HCT116 (cell line): Measurements from ENCODE around the gene IDS.
"Not testable (repeated sequence)": the region's sequence is repeated elsewhere in the genome, so short reads cannot be mapped to it uniquely, and the experiment has no call there.

Experiments used
- CBX3 ChIP-seq: IDR thresholded peaks from 2 replicates; pipeline ENCODE4 v1.6.1; 2012; ENCODE audit warnings: low read depth
- EZH2 ChIP-seq: fragments of 200-600 bp; sonication (generic); IDR thresholded peaks from 2 replicates; pipeline ENCODE4 v1.6.1; 2017; ENCODE audit warnings: antibody characterized with exemption, mixed run types
- EZH2phosphoT487 ChIP-seq: fragments of 200-600 bp; IDR thresholded peaks from 2 replicates; pipeline ENCODE4 v1.6.1; 2018; ENCODE audit warnings: antibody characterized with exemption, borderline replicate concordance
- MAX ChIP-seq: IDR thresholded peaks from 2 replicates; pipeline ENCODE4 v1.6.1; 2012
- POLR2A ChIP-seq: IDR thresholded peaks from 2 replicates; pipeline ENCODE4 v1.7.0; 2011; ENCODE audit warnings: borderline replicate concordance; ENCODE audit not compliant: insufficient read depth, insufficient read length; ENCODE audit errors: extremely low read depth
- POLR2AphosphoS5 ChIP-seq: IDR thresholded peaks from 2 replicates; pipeline ENCODE4 v1.6.1; 2011; ENCODE audit warnings: mild to moderate bottlenecking, low read depth, low read length, moderate library complexity
- RAD21 ChIP-seq: IDR thresholded peaks from 2 replicates; pipeline ENCODE4 v1.6.1; 2012; ENCODE audit warnings: low read depth, mild to moderate bottlenecking
- SP1 ChIP-seq: IDR thresholded peaks from 2 replicates; pipeline ENCODE4 v1.6.1; 2012; ENCODE audit warnings: low read depth
- SRF ChIP-seq: IDR thresholded peaks from 2 replicates; pipeline ENCODE4 v1.6.1; 2012; ENCODE audit warnings: low read depth
- TF ChIP-seq, protein P1 (sequence below), 3 experiments: fragments of 200-600 bp in 1 of 3; sonication (generic) in 1 of 3; IDR thresholded peaks in 2 of 3; conservative IDR thresholded peaks in 1 of 3; 2 replicates each; pipeline ENCODE4 v1.5.1; 2012 to 2017; ENCODE audit warnings: low read depth in 2 of 3, low read length in 2 of 3, antibody characterized with exemption in 1 of 3, borderline replicate concordance in 1 of 3, control low read depth in 1 of 3, mild to moderate bottlenecking in 1 of 3, mixed read lengths in 1 of 3, mixed run types in 1 of 3, moderate library complexity in 1 of 3; ENCODE audit not compliant: insufficient read depth in 1 of 3

GRCh38 chrX:149488008-149488407 is 17.1 kb downstream of the IDS start:
- not testable (repeated sequence) for TF ChIP-seq EZH2, SRF, POLR2A, EZH2phosphoT487, SP1, RAD21, CBX3, POLR2AphosphoS5, MAX
- TF ChIP-seq, protein P1, sequence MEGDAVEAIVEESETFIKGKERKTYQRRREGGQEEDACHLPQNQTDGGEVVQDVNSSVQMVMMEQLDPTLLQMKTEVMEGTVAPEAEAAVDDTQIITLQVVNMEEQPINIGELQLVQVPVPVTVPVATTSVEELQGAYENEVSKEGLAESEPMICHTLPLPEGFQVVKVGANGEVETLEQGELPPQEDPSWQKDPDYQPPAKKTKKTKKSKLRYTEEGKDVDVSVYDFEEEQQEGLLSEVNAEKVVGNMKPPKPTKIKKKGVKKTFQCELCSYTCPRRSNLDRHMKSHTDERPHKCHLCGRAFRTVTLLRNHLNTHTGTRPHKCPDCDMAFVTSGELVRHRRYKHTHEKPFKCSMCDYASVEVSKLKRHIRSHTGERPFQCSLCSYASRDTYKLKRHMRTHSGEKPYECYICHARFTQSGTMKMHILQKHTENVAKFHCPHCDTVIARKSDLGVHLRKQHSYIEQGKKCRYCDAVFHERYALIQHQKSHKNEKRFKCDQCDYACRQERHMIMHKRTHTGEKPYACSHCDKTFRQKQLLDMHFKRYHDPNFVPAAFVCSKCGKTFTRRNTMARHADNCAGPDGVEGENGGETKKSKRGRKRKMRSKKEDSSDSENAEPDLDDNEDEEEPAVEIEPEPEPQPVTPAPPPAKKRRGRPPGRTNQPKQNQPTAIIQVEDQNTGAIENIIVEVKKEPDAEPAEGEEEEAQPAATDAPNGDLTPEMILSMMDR (IDR thresholded peaks at IDR 0.05 in 2 of 3, conservative IDR thresholded peaks at IDR 0.05 in 1 of 3; ENCODE audit: borderline replicate concordance in 1 of 3, insufficient read depth in 1 of 3, low read depth in 2 of 3, low read length in 2 of 3): not testable (repeated sequence)
